GM12878 (cell line): Measurements from ENCODE around the gene UNC80. TPM values are rescaled to one million over a fixed set of nuclear protein-coding genes. Genes with fewer than 3 reads are reported as not detected.

ENCODE experiments used
- ATAC-seq: fragments of 200-7000 bp; cut with Tn5 transposase; 3 replicates; pipeline ENCODE4 v1.9.1; 2020; ENCODE audit warnings: mild to moderate bottlenecking, moderate library complexity
- Bru-seq: library from RNA; stranded (reverse); fragments of 400-500 nt; gene quantifications from one replicate; lab custom pipeline; 2021; lab: Mats Ljungman, UMichigan
- BruChase-seq, 2 experiments: library from RNA; stranded (reverse); fragments of 400-500 nt; gene quantifications; one replicate each; lab custom pipeline; 2021; lab: Mats Ljungman, UMichigan
- BruUV-seq: library from RNA; stranded (reverse); fragments of 400-500 nt; replicated peaks from 2 replicates; lab custom pipeline; 2021; lab: Mats Ljungman, UMichigan
- CTCF ChIA-PET: fragments of 300-600 bp; sonication (Branson Sonifier 250); formaldehyde crosslinking; extraction: SDS; loops from one replicate; lab custom pipeline; 2021; ENCODE audit warnings: inconsistent platforms; lab: Yijun Ruan, JAX
- POLR2A ChIA-PET: fragments of 350-600 bp; formaldehyde crosslinking; extraction: SDS; loops from one replicate; lab custom pipeline; 2021; ENCODE audit warnings: inconsistent platforms; lab: Charles Lee
- RAD21 ChIA-PET: fragments of 300-600 bp; sonication (Branson Sonifier 250); formaldehyde crosslinking; loops from one replicate; lab custom pipeline; 2023; ENCODE audit warnings: antibody characterized with exemption; ENCODE audit not compliant: unreplicated experiment; lab: Charles Lee
- SMC1A ChIA-PET: fragments of 300-600 bp; sonication (Branson Sonifier 250); formaldehyde crosslinking; loops from one replicate; lab custom pipeline; 2023; ENCODE audit not compliant: unreplicated experiment, uncharacterized antibody; lab: Charles Lee
- DNase-seq: peaks from one replicate; pipeline ENCODE4 v3.0.0-alpha.2; 2011; ENCODE audit warnings: low read depth, low spot score
- FAIRE-seq: peaks from 3 replicates; lab custom pipeline; 2011; peaks lifted over from hg19 to GRCh38; lab: Jason Lieb, UNC
- H2AFZ ChIP-seq: 2 replicates; pipeline ENCODE4 v1.6.0; 2011; ENCODE audit warnings: low read depth, low read length, control low read depth; ENCODE audit not compliant: control insufficient read depth
- H3K27ac ChIP-seq: 2 replicates; pipeline ENCODE4 v1.5.1; 2011; ENCODE audit warnings: control low read depth; ENCODE audit not compliant: control insufficient read depth, insufficient read depth
- H3K27me3 ChIP-seq, 2 experiments: replicated peaks in 1 of 2; 2 replicates each; pipeline versions ENCODE4 v1.6.0 to v1.6.1; 2011; ENCODE audit warnings: low read length in 1 of 2; ENCODE audit not compliant: control insufficient read depth in 2 of 2, insufficient read depth in 2 of 2
- H3K36me3 ChIP-seq, 2 experiments: 2 replicates each; pipeline ENCODE4 v1.5.1; 2011; ENCODE audit warnings: low read length in 1 of 2; ENCODE audit not compliant: control insufficient read depth in 2 of 2, insufficient read depth in 2 of 2
- H3K4me1 ChIP-seq: 2 replicates; pipeline ENCODE4 v1.6.1; 2011; ENCODE audit warnings: mild to moderate bottlenecking, low read length, moderate library complexity, mixed read lengths; ENCODE audit not compliant: control insufficient read depth, insufficient read depth
- H3K4me2 ChIP-seq: 2 replicates; pipeline ENCODE4 v1.6.0; 2011; ENCODE audit warnings: control low read depth; ENCODE audit not compliant: control insufficient read depth, insufficient read depth
- H3K4me3 ChIP-seq: fragments of 200-600 bp; sonication (generic); 2 replicates; pipeline ENCODE4 v1.5.1; 2016
- H3K79me2 ChIP-seq: 2 replicates; pipeline ENCODE4 v1.6.0; 2011; ENCODE audit warnings: low read length; ENCODE audit not compliant: control insufficient read depth, insufficient read depth
- H3K9ac ChIP-seq: 2 replicates; pipeline ENCODE4 v1.8.0; 2011; ENCODE audit warnings: low read length, control low read depth, mixed read lengths; ENCODE audit not compliant: control insufficient read depth, insufficient read depth
- H3K9me3 ChIP-seq: replicated peaks from 3 replicates; pipeline ENCODE4 v1.5.1; 2011; ENCODE audit warnings: mild to moderate bottlenecking, low read length; ENCODE audit not compliant: control insufficient read depth, insufficient read depth
- H4K20me1 ChIP-seq: 2 replicates; pipeline ENCODE4 v1.6.0; 2011; ENCODE audit not compliant: control insufficient read depth, insufficient read depth
- EGR1 ChIP-seq, 2 experiments: IDR thresholded peaks; 1 replicate in 1 of 2; 2 replicates in 1 of 2; pipeline ENCODE4 v1.6.1; 2011 to 2012; ENCODE audit warnings: low read depth in 2 of 2, low read length in 2 of 2, borderline replicate concordance in 1 of 2, mild to moderate bottlenecking in 1 of 2, moderate library complexity in 1 of 2
- SUZ12 ChIP-seq: fragments of 200-600 bp; sonication (generic); IDR thresholded peaks from one replicate; pipeline ENCODE4 v1.6.1; 2018; ENCODE audit warnings: antibody characterized with exemption, mild to moderate bottlenecking; ENCODE audit not compliant: unreplicated experiment
- WGBS: methylation state at CpG from one replicate; pipeline ENCODE4 v1.1.6; 2016; ENCODE audit warnings: low lambda C conversion rate; ENCODE audit not compliant: insufficient replicate concordance, insufficient coverage; ENCODE audit errors: missing lambda C conversion rate; 5-methylcytosine and 5-hydroxymethylcytosine counted together
- in situ Hi-C: fragments of 300-500 bp; cut with MboI; formaldehyde crosslinking; loops from 9 replicates; pipeline ENCODE4 v1.14.3; 2018; ENCODE audit warnings: mixed read lengths
- intact Hi-C: fragments of 100-400 bp; cut with micrococcal nuclease; formaldehyde crosslinking; loops from one replicate; pipeline ENCODE4 v1.14.2; 2022; ENCODE audit not compliant: unreplicated experiment
- long read RNA-seq, 2 experiments: library from polyadenylated mRNA; unstranded; transcript quantifications; one replicate each; pipeline ENCODE4 v2.0.0, GENCODE V29; 2019 to 2020
- polyA minus RNA-seq, 3 experiments: library from RNA; depleted of rRNA, polyadenylated mRNA; stranded (reverse); fragments of >200 nt; gene quantifications; 2 replicates each; pipeline ENCODE4 v1.2.3, GENCODE V29; 2011
- polyA plus RNA-seq, 11 experiments: library from polyadenylated mRNA; depleted of rRNA in 4 of 11; unstranded in 6 of 11; stranded (reverse) in 5 of 11; fragments of >200 nt; fragmentation: Nextera tagmentation in 4 of 11; fragmentation: Illumina TruSeq in 1 of 11; extraction: Ambion mirVana in 4 of 11; extraction: Trizol in 1 of 11; gene quantifications; 1 replicate in 1 of 11; 2 replicates in 10 of 11; pipeline versions ENCODE4 v1.2.1 to v1.2.3, GENCODE V29; 2011 to 2016; ENCODE audit warnings: inconsistent platforms in 2 of 11, missing spikeins in 2 of 11, low read depth in 1 of 11
- total RNA-seq, 4 experiments: library from RNA; depleted of rRNA in 3 of 4; stranded (reverse); fragments of >200 nt in 3 of 4; fragmentation: Illumina TruSeq in 1 of 4; extraction: Trizol in 1 of 4; gene quantifications; 2 replicates each; pipeline versions ENCODE4 v1.2.1 to v1.2.3, GENCODE V29; 2013 to 2021
- TF ChIP-seq, protein P1 (sequence below): IDR thresholded peaks from 2 replicates; pipeline ENCODE4 v1.6.1; 2012; ENCODE audit warnings: mild to moderate bottlenecking, low read depth, low read length

Gene UNC80, protein sequence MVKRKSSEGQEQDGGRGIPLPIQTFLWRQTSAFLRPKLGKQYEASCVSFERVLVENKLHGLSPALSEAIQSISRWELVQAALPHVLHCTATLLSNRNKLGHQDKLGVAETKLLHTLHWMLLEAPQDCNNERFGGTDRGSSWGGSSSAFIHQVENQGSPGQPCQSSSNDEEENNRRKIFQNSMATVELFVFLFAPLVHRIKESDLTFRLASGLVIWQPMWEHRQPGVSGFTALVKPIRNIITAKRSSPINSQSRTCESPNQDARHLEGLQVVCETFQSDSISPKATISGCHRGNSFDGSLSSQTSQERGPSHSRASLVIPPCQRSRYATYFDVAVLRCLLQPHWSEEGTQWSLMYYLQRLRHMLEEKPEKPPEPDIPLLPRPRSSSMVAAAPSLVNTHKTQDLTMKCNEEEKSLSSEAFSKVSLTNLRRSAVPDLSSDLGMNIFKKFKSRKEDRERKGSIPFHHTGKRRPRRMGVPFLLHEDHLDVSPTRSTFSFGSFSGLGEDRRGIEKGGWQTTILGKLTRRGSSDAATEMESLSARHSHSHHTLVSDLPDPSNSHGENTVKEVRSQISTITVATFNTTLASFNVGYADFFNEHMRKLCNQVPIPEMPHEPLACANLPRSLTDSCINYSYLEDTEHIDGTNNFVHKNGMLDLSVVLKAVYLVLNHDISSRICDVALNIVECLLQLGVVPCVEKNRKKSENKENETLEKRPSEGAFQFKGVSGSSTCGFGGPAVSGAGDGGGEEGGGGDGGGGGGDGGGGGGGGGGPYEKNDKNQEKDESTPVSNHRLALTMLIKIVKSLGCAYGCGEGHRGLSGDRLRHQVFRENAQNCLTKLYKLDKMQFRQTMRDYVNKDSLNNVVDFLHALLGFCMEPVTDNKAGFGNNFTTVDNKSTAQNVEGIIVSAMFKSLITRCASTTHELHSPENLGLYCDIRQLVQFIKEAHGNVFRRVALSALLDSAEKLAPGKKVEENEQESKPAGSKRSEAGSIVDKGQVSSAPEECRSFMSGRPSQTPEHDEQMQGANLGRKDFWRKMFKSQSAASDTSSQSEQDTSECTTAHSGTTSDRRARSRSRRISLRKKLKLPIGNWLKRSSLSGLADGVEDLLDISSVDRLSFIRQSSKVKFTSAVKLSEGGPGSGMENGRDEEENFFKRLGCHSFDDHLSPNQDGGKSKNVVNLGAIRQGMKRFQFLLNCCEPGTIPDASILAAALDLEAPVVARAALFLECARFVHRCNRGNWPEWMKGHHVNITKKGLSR (N-terminal part only)
- total RNA-seq (2013; cell fraction: nucleolus; rRNA removed): not detected in 2 replicates
- total RNA-seq (2014; rRNA removed) (not detected in 2 replicates), total RNA-seq (2014; rRNA removed; fragmentation: Illumina TruSeq; extraction: Trizol) (not detected in 2 replicates), total RNA-seq (2021) (not detected in 2 replicates), polyA plus RNA-seq (2011; rRNA removed) (not detected in 2 replicates), polyA plus RNA-seq (2014; fragmentation: Illumina TruSeq; extraction: Trizol) (0.06 TPM in 1 of 2 replicates, not detected in the other), polyA plus RNA-seq (2014; fragmentation: Nextera tagmentation; extraction: Ambion mirVana) (not detected), polyA plus RNA-seq (2014; rRNA removed) (not detected in 2 replicates), polyA plus RNA-seq (2016; fragmentation: Nextera tagmentation; extraction: Ambion mirVana) (not detected), polyA minus RNA-seq (2011; rRNA and poly(A)+ RNA removed) (not detected in 2 replicates), Bru-seq, nascent RNA (percentile 2 among the genes with signal in this experiment), BruChase-seq, experiment 1, labeled RNA remaining after a 6-hour chase (percentile 5 among the genes with signal in this experiment), BruChase-seq, experiment 2, labeled RNA remaining after a 2-hour chase (percentile 4 among the genes with signal in this experiment)
- not detected for polyA plus RNA-seq (2011; ENCODE audit: low read depth)
- not detected in 2 replicates for polyA plus RNA-seq (2011; cell fraction: cytosol; rRNA removed)
- polyA plus RNA-seq (2011; cell fraction: nucleus; rRNA removed): not detected in 2 replicates
- not detected in 2 replicates for polyA plus RNA-seq (2012)
- polyA minus RNA-seq (2011; cell fraction: cytosol; rRNA and poly(A)+ RNA removed): not detected in 2 replicates
- not detected in 2 replicates for polyA minus RNA-seq (2011; cell fraction: nucleus; rRNA and poly(A)+ RNA removed)
- long read RNA-seq, experiment 1: 0 reads
- long read RNA-seq, experiment 2: 0 reads

DNA sequence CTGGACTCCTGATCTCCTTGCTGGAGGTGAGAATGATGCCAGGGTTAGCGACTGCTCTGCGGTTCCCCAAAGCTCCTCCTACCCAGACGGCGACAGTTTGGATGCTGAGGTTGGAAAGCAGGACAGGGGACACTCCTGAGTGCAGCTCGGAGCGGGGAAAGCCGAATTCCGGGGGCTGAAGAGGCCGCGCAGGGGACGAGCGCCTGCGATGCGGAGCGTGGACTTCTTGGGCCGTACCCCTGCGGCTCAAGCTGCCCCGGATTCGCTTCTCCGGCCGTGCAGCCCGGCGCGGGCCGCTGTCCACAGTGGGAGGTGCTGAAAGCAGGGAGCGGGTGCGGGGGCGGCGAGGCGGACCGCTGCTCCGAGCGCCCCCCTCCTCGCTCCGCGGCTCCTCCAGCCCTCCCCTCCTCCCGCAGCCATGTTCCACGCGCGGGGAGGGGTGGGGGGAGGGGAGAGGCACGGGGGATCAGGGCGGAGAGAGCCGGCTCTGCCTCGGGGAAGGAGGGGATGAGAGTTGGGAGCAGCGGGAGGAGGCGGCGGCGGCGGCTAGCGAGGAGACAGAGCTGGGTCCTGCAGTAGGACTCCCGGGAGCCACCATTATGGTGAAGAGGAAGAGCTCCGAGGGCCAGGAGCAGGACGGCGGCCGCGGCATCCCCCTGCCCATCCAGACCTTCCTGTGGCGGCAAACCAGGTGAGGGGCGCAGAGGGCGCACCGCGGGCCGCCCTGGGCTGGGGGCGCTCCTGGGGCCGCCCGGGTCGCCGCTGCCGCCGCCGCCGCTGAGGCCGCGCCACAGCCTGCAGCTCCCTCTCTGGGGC, at the start of gene UNC80:
Gene UNC80 (plus strand): TSS at position 359 of the 816 bp plus-strand sequence. CDS start 241 bp downstream, at position 600.
- DNase-seq (no peak), FAIRE-seq (no peak), ATAC-seq (peak; percentile 73)
- no peaks in the 10 kb centered on the region for H4K20me1 ChIP-seq
- in situ Hi-C loops (no loop called here), intact Hi-C loops (no loop called here)
- ChIA-PET CTCF (no interaction called here), POLR2A (no interaction called here), SMC1A (interaction anchor here (1.4 kb wide), 1 partner anchor 8 kb away, joined by 3 read pairs; no protein-coding TSS in a partner anchor), RAD21 (no interaction called here)
- no peak within 1 kb of the TSS for H2AFZ ChIP-seq
- H3K4me1 ChIP-seq: no peaks in the 10 kb centered on the region
- H3K79me2 ChIP-seq: no peaks in the 10 kb centered on the region
- H3K27me3 ChIP-seq: peaks cover 0 to 2% of the 10 kb centered on the region in 2 experiments; a peak in 1 of 4 replicates
- H3K27ac ChIP-seq: no peak within 1 kb of the TSS
- H3K4me2 ChIP-seq: no peak within 1 kb of the TSS
- TF ChIP-seq SUZ12: no peak
- TF ChIP-seq EGR1 (IDR thresholded peaks at IDR 0.05; ENCODE audit: borderline replicate concordance in 1 of 2, low read depth in 2 of 2, low read length in 2 of 2): peak in 1 of 2 experiments; percentile 76; a peak in 2 of 3 replicates
- TF ChIP-seq, protein P1, sequence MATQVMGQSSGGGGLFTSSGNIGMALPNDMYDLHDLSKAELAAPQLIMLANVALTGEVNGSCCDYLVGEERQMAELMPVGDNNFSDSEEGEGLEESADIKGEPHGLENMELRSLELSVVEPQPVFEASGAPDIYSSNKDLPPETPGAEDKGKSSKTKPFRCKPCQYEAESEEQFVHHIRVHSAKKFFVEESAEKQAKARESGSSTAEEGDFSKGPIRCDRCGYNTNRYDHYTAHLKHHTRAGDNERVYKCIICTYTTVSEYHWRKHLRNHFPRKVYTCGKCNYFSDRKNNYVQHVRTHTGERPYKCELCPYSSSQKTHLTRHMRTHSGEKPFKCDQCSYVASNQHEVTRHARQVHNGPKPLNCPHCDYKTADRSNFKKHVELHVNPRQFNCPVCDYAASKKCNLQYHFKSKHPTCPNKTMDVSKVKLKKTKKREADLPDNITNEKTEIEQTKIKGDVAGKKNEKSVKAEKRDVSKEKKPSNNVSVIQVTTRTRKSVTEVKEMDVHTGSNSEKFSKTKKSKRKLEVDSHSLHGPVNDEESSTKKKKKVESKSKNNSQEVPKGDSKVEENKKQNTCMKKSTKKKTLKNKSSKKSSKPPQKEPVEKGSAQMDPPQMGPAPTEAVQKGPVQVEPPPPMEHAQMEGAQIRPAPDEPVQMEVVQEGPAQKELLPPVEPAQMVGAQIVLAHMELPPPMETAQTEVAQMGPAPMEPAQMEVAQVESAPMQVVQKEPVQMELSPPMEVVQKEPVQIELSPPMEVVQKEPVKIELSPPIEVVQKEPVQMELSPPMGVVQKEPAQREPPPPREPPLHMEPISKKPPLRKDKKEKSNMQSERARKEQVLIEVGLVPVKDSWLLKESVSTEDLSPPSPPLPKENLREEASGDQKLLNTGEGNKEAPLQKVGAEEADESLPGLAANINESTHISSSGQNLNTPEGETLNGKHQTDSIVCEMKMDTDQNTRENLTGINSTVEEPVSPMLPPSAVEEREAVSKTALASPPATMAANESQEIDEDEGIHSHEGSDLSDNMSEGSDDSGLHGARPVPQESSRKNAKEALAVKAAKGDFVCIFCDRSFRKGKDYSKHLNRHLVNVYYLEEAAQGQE: peak; percentile 93
- BruUV-seq: no TSS peak
- 24% methylated on average over 33 of the region's 73 CpGs for WGBS
- no peak within 1 kb of the TSS for H3K9ac ChIP-seq
- no peak within 1 kb of the TSS for H3K4me3 ChIP-seq
- no peaks in the 10 kb centered on the region for H3K9me3 ChIP-seq
- H3K36me3 ChIP-seq: no peaks in the 10 kb centered on the region
